Measurements from ENCODE around the gene ZFHX3.

ZFHX3 gene

DNA sequence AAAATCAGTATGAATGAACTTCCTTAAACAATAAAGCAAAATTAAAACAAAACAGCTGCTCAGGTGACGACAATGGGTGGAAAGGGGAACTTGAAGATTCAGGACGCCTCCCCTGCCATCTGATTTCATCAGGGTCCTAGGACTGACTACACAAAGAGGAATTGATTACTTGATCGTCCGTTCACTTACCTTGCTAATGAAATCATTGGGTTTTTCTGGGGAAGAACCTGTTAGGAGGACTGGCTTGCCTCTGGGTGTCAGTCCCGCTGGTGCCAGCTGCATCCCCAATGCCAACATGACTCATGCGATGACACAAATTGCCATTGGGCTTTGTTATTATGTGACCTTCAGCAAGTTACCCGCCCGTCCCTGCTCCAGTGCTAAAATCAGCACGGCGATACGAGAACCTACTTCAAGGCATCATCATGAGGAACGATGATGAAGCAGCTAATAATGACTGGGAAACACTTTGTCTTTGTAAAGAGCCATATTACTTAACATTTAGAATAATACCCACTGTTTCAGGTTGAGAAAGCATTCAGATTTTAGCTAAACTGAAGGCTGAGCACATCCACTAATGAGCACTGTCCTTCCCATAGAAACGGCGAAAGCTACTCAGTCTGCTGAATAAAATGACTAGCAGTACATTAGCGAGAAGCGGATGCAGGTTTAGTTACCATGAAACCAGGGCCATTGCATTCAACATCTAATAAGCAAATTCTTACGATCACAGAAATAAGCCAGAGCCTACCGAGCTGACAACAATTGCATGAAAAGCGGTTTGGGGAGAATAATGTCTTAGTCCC is 139.4 kb downstream of the ZFHX3 start:
- TF ChIP-seq, protein P1, sequence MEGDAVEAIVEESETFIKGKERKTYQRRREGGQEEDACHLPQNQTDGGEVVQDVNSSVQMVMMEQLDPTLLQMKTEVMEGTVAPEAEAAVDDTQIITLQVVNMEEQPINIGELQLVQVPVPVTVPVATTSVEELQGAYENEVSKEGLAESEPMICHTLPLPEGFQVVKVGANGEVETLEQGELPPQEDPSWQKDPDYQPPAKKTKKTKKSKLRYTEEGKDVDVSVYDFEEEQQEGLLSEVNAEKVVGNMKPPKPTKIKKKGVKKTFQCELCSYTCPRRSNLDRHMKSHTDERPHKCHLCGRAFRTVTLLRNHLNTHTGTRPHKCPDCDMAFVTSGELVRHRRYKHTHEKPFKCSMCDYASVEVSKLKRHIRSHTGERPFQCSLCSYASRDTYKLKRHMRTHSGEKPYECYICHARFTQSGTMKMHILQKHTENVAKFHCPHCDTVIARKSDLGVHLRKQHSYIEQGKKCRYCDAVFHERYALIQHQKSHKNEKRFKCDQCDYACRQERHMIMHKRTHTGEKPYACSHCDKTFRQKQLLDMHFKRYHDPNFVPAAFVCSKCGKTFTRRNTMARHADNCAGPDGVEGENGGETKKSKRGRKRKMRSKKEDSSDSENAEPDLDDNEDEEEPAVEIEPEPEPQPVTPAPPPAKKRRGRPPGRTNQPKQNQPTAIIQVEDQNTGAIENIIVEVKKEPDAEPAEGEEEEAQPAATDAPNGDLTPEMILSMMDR (conservative IDR thresholded peaks at IDR 0.05; ENCODE audit: low read depth), result no peak
- DNase-seq (ENCODE audit: low spot score), result no peak
- ChIA-PET CTCF (interaction anchor here (0.6 kb wide), 1 partner anchor 11 kb away, joined by 3 read pairs; no protein-coding TSS in a partner anchor), POLR2A (ENCODE audit: low non-redundant PET) (no interaction called here)
- H3K27ac ChIP-seq, result no peak overlapping the region

DNA sequence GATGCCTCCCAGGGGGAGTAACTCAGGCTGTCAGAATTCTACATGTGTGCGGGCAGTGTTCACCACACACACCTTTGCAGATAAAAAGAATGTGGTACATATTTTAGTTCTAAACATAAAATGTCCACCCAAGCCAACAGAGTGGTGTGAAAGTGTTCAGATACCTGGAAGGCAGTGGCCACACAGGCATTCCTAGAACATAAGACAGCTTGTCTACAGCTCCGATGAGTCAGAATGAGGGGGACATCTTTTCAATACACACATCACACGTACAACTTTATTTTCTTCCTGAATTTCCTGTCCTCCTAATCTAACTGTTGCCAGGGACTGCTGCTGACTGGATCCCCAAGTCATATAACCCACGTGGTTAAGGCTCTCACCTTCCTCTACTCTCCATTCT is 142.3 kb downstream of the ZFHX3 start:
- POLR2A ChIA-PET (ENCODE audit: low non-redundant PET), result no interaction called here
- no peak overlapping the region for H3K27ac ChIP-seq
- TF ChIP-seq, protein P1 (conservative IDR thresholded peaks at IDR 0.05; ENCODE audit: low read depth), result no peak
- peak; percentile 11 for DNase-seq (ENCODE audit: low spot score)
- CTCF ChIA-PET, result no interaction called here

DNA sequence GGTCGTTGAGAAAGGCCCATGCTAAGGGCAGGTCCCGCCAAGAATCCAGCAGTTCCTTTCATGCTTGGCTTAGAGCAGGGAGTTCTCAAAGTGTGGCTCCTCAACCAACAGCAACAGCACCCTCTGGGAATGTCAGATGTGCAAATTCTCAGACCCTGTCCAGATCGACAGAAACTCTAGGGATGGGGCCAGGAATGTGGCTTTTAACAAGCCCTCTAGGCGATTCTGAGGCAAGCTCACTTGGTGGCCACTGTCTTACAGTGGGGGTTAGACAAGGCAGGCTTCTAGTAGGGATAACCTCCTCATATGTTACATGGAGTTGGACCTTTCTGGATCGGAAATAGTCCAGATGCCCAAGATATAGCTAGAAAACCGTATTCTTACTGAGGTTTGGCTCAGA is 144.8 kb downstream of the ZFHX3 start:
- ChIA-PET CTCF (no interaction called here), POLR2A (ENCODE audit: low non-redundant PET) (interaction anchor here (0.7 kb wide), 1 partner anchor 20 kb away, joined by 3 read pairs; no protein-coding TSS in a partner anchor)
- no peak for DNase-seq (ENCODE audit: low spot score)
- TF ChIP-seq, protein P1 (conservative IDR thresholded peaks at IDR 0.05; ENCODE audit: low read depth), result no peak
- no peak overlapping the region for H3K27ac ChIP-seq

DNA sequence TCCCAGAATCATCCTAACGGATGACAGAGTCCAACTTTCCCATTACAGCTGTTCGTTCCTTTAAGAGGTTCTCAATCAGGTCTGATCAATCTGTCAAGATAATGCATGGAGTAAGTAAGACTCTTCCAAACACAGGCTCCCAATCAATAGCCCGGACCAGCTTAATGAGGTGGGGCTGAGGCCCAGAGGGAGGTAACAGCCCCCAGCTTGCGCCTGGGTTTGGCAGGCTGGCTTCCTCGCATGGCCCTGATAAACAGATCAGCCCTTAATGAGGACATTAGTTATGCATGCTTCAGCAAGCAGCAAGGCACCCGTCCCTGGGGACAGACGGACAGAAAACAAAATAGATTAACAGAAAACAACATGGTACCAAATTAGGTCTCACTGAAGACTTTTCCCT is 145.7 kb downstream of the ZFHX3 start:
- ChIA-PET CTCF (interaction anchor here (0.7 kb wide), 1 partner anchor 69 kb away, joined by 4 read pairs; no protein-coding TSS in a partner anchor), POLR2A (ENCODE audit: low non-redundant PET) (no interaction called here)
- H3K27ac ChIP-seq, result no peak overlapping the region
- DNase-seq (ENCODE audit: low spot score), result no peak
- TF ChIP-seq, protein P1 (conservative IDR thresholded peaks at IDR 0.05; ENCODE audit: low read depth), result no peak

DNA sequence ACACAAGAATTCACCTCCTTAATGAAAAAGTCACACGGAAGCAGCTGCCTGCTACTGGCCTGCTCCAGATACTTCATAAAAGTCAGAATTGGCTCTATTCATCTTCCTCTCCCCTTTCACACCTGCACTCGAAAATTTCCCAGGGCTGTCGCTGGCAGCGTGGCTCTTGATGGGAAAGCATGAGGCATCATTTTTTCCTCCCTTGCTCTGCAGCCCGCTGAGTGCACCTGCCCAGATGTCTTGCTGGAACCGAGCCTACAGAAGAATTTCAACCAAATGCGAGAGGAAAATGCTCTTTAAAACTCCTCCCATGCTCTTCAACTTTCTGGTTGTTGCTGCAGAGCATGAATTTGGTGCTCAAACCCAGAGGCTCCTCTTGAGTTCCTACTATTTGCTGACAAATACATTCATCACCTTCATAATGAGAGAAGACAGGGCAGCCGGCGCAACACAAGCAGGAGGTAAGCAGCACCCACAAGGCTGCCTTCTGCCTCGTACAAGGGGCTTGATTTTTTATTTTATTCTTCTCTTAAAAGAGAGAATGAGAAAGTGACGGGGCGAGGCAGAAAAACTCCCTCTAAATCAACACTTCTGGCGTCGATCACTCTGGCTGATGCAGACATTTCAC is 146.8 kb downstream of the ZFHX3 start:
- DNase-seq (ENCODE audit: low spot score), result no peak
- CTCF ChIA-PET, result no interaction called here
- POLR2A ChIA-PET (ENCODE audit: low non-redundant PET), result no interaction called here
- H3K27ac ChIP-seq, result no peak overlapping the region
- TF ChIP-seq, protein P1 (conservative IDR thresholded peaks at IDR 0.05; ENCODE audit: low read depth), result no peak

DNA sequence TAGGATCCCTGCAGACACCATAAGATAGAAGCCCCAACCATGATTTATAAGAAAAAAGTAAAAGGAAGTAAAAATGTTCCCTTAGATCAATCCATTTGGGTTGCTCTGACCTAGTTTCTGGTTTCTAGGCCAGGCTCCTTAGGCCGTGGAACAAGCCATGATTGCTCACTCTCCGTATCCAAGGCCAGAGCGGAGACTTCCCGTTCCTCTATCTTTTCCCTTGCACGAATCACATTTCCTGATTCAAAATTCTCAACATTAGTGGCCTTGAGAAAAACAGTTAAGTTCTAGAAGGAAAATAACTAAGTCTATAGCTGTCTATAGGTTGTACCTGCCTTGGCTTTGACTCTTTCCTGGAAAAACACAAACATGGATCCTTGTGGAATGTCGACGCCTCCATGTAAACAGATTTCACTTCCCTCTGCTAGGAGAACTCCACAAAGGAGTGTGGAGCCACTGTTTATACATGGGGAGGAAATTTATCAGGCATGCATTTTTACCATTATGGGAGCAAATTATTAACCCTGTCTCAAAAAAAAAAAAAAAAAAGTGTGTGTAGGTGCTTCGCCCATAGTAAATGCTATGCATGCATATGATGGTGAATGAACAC is 149.6 kb downstream of the ZFHX3 start:
- DNase-seq (ENCODE audit: low spot score), result no peak
- CTCF ChIA-PET, result interaction anchor here (0.7 kb wide), 1 partner anchor 11 kb away, joined by 3 read pairs; no protein-coding TSS in a partner anchor
- TF ChIP-seq, protein P1 (conservative IDR thresholded peaks at IDR 0.05; ENCODE audit: low read depth), result no peak
- H3K27ac ChIP-seq, result no peak overlapping the region
- POLR2A ChIA-PET (ENCODE audit: low non-redundant PET), result no interaction called here

All from RWPE1 (cell line).